ENCODE measurements around the gene NELFB. TPM values are rescaled to one million over a fixed set of nuclear protein-coding genes. Genes with fewer than 3 reads are reported as not detected.

The NELFB gene
- total and polyA plus RNA-seq, 4 donors, result 30.4 to 56.2 (median 44.2) TPM

DNA sequence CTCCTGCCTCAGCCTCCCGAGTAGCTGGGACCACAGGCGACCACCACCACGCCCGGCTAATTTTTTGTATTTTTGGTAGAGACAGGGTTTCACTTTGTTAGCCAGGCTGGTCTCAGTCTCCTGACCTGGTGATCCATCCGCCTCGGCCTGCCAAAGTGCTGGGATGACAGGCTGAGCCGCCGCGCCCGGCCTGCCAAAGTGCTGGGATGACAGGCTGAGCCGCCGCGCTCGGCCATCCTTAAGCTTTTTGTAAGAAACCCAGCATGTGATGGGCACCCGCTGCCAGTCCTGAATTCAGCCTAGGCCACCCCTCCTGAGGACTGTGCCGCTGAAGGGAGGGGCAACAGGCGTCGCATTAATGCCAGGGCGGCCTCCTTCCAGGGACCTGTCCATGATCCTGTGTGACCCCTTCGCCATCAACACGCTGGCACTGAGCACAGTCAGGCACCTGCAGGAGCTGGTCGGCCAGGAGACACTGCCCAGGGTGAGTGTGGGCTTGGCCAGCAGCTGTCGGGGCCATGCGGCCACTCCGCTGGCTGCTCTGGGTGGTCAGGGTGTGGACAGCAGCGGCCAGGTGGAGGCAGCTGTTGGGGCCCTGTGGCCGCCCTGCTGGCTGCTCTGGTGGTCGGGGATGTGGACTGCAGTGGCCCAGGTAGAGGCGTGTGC lies 10.5 kb downstream of the NELFB start:
- Histone ChIP-seq H3K27ac (ENCODE audit: low read depth in 1 of 2, low read length in 1 of 2) (no peak overlapping the region), H3K9ac (ENCODE audit: insufficient read depth in 1 of 2, low read length in 2 of 2) (no peak overlapping the region), H3K4me3 (no peak overlapping the region), H3K9me3 (ENCODE audit: control insufficient read depth in 4 of 4, insufficient read depth in 3 of 4, low read length in 3 of 4) (no peaks in the 10 kb centered on the region), H3K4me1 (ENCODE audit: control insufficient read depth in 5 of 5, insufficient read depth in 5 of 5, low read length in 5 of 5) (peaks cover 0 to 14% (median 4%) of the 10 kb centered on the region in 5 donors), H3K27me3 (ENCODE audit: control insufficient read depth in 3 of 3, insufficient read depth in 3 of 3, low read length in 2 of 3) (no peaks in the 10 kb centered on the region), H3K36me3 (ENCODE audit: control insufficient read depth in 4 of 4, insufficient read depth in 4 of 4, low read length in 4 of 4) (peaks cover 8 to 38% (median 14%) of the 10 kb centered on the region in 4 donors)
- ATAC-seq (ENCODE audit: insufficient read depth, low FRiP score) (no peak), DNase-seq (no peak)
- TF ChIP-seq, protein P1, sequence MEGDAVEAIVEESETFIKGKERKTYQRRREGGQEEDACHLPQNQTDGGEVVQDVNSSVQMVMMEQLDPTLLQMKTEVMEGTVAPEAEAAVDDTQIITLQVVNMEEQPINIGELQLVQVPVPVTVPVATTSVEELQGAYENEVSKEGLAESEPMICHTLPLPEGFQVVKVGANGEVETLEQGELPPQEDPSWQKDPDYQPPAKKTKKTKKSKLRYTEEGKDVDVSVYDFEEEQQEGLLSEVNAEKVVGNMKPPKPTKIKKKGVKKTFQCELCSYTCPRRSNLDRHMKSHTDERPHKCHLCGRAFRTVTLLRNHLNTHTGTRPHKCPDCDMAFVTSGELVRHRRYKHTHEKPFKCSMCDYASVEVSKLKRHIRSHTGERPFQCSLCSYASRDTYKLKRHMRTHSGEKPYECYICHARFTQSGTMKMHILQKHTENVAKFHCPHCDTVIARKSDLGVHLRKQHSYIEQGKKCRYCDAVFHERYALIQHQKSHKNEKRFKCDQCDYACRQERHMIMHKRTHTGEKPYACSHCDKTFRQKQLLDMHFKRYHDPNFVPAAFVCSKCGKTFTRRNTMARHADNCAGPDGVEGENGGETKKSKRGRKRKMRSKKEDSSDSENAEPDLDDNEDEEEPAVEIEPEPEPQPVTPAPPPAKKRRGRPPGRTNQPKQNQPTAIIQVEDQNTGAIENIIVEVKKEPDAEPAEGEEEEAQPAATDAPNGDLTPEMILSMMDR (IDR thresholded peaks at IDR 0.05; ENCODE audit: control extremely low read depth, extremely low read depth), result no peak
- 93 to 95% methylated on average over 29 of the region's 29 CpGs for WGBS, 2 donors

DNA sequence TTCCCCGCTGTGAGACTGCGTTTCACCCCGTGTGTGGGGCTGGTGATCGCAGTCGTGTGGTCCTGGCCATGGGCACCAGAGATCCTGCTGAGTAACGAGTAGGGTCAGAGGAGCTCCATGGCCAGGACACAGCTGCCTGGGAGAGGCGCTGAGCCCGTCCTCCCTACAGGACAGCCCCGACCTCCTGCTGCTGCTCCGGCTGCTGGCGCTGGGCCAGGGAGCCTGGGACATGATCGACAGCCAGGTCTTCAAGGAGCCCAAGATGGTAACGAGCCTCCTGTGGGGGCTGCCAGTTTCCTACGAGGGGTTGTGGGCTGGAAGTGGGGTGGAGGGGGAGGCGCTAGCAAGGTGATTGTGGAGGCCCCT lies 11.0 kb downstream of the NELFB start:
- Histone ChIP-seq H3K27ac (ENCODE audit: low read depth in 1 of 2, low read length in 1 of 2) (no peak overlapping the region), H3K27me3 (ENCODE audit: control insufficient read depth in 3 of 3, insufficient read depth in 3 of 3, low read length in 2 of 3) (no peaks in the 10 kb centered on the region), H3K4me3 (no peak overlapping the region), H3K9me3 (ENCODE audit: control insufficient read depth in 4 of 4, insufficient read depth in 3 of 4, low read length in 3 of 4) (no peaks in the 10 kb centered on the region), H3K4me1 (ENCODE audit: control insufficient read depth in 5 of 5, insufficient read depth in 5 of 5, low read length in 5 of 5) (peaks cover 0 to 14% (median 4%) of the 10 kb centered on the region in 5 donors), H3K36me3 (ENCODE audit: control insufficient read depth in 4 of 4, insufficient read depth in 4 of 4, low read length in 4 of 4) (peaks cover 11 to 41% (median 16%) of the 10 kb centered on the region in 4 donors), H3K9ac (ENCODE audit: insufficient read depth in 1 of 2, low read length in 2 of 2) (no peak overlapping the region)
- TF ChIP-seq, protein P1 (IDR thresholded peaks at IDR 0.05; ENCODE audit: control extremely low read depth, extremely low read depth), result no peak
- ATAC-seq (ENCODE audit: insufficient read depth, low FRiP score), result no peak
- WGBS, 2 donors, result 90 to 92% methylated on average over 15 of the region's 15 CpGs
- no peak for DNase-seq

DNA sequence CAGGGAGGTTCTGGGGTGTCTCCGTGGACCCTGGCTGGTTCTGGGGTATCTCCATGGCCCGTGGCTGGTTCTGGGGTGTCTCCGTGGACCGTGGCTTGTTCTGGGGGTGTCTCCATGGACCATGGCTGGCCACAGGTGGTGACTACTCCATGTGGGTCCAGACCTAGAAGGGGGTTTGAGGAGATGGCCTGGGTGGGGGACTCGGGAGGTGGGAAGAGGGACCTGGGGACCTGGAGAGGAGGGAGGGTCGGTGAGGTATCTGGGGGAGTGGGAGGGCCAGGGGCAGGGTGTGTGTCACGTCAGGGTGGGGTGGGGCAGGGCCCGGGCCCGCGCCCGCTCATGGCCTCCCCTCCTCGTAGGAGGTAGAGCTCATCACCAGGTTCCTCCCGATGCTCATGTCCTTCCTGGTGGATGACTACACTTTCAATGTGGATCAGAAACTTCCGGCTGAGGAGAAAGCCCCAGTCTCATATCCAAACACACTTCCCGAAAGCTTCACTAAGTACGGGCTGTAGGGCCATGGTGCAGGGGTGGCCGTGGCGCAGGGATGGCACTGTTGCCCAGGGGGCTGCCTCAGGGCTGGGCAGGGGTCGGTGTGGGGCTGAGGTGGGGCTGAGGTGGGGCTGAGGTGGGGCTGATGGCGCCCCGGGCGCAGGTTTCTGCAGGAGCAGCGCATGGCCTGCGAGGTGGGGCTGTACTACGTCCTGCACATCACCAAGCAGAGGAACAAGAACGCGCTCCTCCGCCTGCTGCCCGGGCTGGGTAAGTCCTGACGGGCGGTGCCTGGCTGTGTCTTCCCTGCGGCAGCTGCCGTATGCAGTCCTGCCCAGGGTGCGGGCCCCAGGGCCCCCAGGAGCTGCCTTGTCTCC lies 11.7 kb downstream of the NELFB start:
- H3K27me3 ChIP-seq (ENCODE audit: control insufficient read depth in 3 of 3, insufficient read depth in 3 of 3, low read length in 2 of 3), result no peaks in the 10 kb centered on the region
- peaks cover 11 to 43% (median 15%) of the 10 kb centered on the region in 4 donors for H3K36me3 ChIP-seq (ENCODE audit: control insufficient read depth in 4 of 4, insufficient read depth in 4 of 4, low read length in 4 of 4)
- no peak for DNase-seq
- H3K9ac ChIP-seq (ENCODE audit: insufficient read depth in 1 of 2, low read length in 2 of 2), result no peak overlapping the region
- no peak overlapping the region for H3K4me3 ChIP-seq
- 91 to 93% methylated on average over 34 of the region's 34 CpGs for WGBS, 2 donors
- H3K4me1 ChIP-seq (ENCODE audit: control insufficient read depth in 5 of 5, insufficient read depth in 5 of 5, low read length in 5 of 5), result peaks cover 0 to 14% (median 4%) of the 10 kb centered on the region in 5 donors
- no peaks in the 10 kb centered on the region for H3K9me3 ChIP-seq (ENCODE audit: control insufficient read depth in 4 of 4, insufficient read depth in 3 of 4, low read length in 3 of 4)
- TF ChIP-seq, protein P1 (IDR thresholded peaks at IDR 0.05; ENCODE audit: control extremely low read depth, extremely low read depth), result no peak
- no peak for ATAC-seq (ENCODE audit: insufficient read depth, low FRiP score)
- no peak overlapping the region for H3K27ac ChIP-seq (ENCODE audit: low read depth in 1 of 2, low read length in 1 of 2)
